Mucosa of rectum (tissue), 2 donors: ENCODE results near the gene KIF5C.
"Not testable (repeated sequence)": the region's sequence is repeated elsewhere in the genome, so short reads cannot be mapped to it uniquely, and the experiment has no call there.

Source experiments
- H3K27ac ChIP-seq, 2 donors: one replicate each; pipeline ENCODE4 v1.7.0; 2013; ENCODE audit warnings: inconsistent platforms in 2 of 2, low read depth in 2 of 2, low read length in 2 of 2
- H3K27me3 ChIP-seq, 2 donors: one replicate each; pipeline ENCODE4 v1.7.0; 2013; ENCODE audit warnings: low read length in 2 of 2; ENCODE audit not compliant: control insufficient read depth in 2 of 2, insufficient read depth in 2 of 2
- H3K36me3 ChIP-seq, 2 donors: one replicate each; pipeline ENCODE4 v1.7.0; 2013; ENCODE audit warnings: low read length in 2 of 2; ENCODE audit not compliant: control insufficient read depth in 2 of 2, insufficient read depth in 2 of 2
- H3K4me1 ChIP-seq, 2 donors: one replicate each; pipeline ENCODE4 v1.7.0; 2013; ENCODE audit warnings: low read length in 2 of 2, mild to moderate bottlenecking in 1 of 2; ENCODE audit not compliant: control insufficient read depth in 2 of 2, insufficient read depth in 2 of 2
- H3K4me3 ChIP-seq, 2 donors: one replicate each; pipeline ENCODE4 v1.7.0; 2013; ENCODE audit warnings: low read length in 2 of 2
- H3K9ac ChIP-seq, 2 donors: one replicate each; pipeline ENCODE4 v1.7.0; 2013; ENCODE audit warnings: low read length in 2 of 2, low read depth in 1 of 2, mild to moderate bottlenecking in 1 of 2
- H3K9me3 ChIP-seq, 2 donors: one replicate each; pipeline ENCODE4 v1.7.0; 2013; ENCODE audit warnings: low read length in 2 of 2; ENCODE audit not compliant: control insufficient read depth in 2 of 2
- donor health status: healthy.
- donor health status: Normal muscosa, but diverticular disease.

The KIF5C gene

GRCh38 chr2:148874868-148875341 is at the start of gene KIF5C:
Gene KIF5C (plus strand): TSS chr2:148875227. CDS start chr2:148875618, 391 bp downstream.
- peaks cover 3 to 7% of the 10 kb centered on the region in 2 donors for H3K4me1 ChIP-seq
- no peaks in the 10 kb centered on the region for H3K9me3 ChIP-seq
- H3K36me3 ChIP-seq: no peaks in the 10 kb centered on the region
- H3K27me3 ChIP-seq: peaks cover 14 to 22% of the 10 kb centered on the region in 2 donors
- peak within 1 kb of the TSS in 1 of 2 donors; percentile 41 for H3K4me3 ChIP-seq
- H3K27ac ChIP-seq: no peak within 1 kb of the TSS
- no peak within 1 kb of the TSS for H3K9ac ChIP-seq

- Histone ChIP-seq H3K9ac (no peak overlapping the region), H3K27me3 (no peaks in the 10 kb centered on the region), H3K27ac (no peak overlapping the region), H3K9me3 (no peaks in the 10 kb centered on the region), H3K36me3 (no peaks in the 10 kb centered on the region), H3K4me3 (no peak overlapping the region), H3K4me1 (no peaks in the 10 kb centered on the region)
These were observed 48.2 kb upstream of the KIF5C start for GRCh38 chr2:148826791-148827190.

GRCh38 chr2:148828941-148829340 is 46.1 kb upstream of the KIF5C start:
- H3K27ac ChIP-seq: no peak overlapping the region
- no peaks in the 10 kb centered on the region for H3K9me3 ChIP-seq
- H3K27me3 ChIP-seq: no peaks in the 10 kb centered on the region
- H3K36me3 ChIP-seq: no peaks in the 10 kb centered on the region
- H3K4me1 ChIP-seq: no peaks in the 10 kb centered on the region
- H3K4me3 ChIP-seq: no peak overlapping the region
- H3K9ac ChIP-seq: no peak overlapping the region

GRCh38 chr2:148829618-148830017 is 45.4 kb upstream of the KIF5C start:
- Histone ChIP-seq H3K9me3 (no peaks in the 10 kb centered on the region), H3K4me3 (no peak overlapping the region), H3K27ac (no peak overlapping the region), H3K4me1 (no peaks in the 10 kb centered on the region), H3K27me3 (no peaks in the 10 kb centered on the region), H3K36me3 (no peaks in the 10 kb centered on the region), H3K9ac (no peak overlapping the region)

GRCh38 chr2:148832637-148833036 is 42.4 kb upstream of the KIF5C start:
- Histone ChIP-seq H3K9me3 (no peaks in the 10 kb centered on the region), H3K9ac (no peak overlapping the region), H3K4me1 (no peaks in the 10 kb centered on the region), H3K36me3 (no peaks in the 10 kb centered on the region), H3K27ac (no peak overlapping the region), H3K27me3 (no peaks in the 10 kb centered on the region), H3K4me3 (no peak overlapping the region)

GRCh38 chr2:148842050-148842449 is 33.0 kb upstream of the KIF5C start:
- Histone ChIP-seq H3K9ac (no peak overlapping the region), H3K9me3 (no peaks in the 10 kb centered on the region), H3K4me1 (no peaks in the 10 kb centered on the region)

GRCh38 chr2:148848146-148848545 is 26.9 kb upstream of the KIF5C start:
- no peaks in the 10 kb centered on the region for H3K4me1 ChIP-seq
- H3K9ac ChIP-seq: no peak overlapping the region
- H3K27ac ChIP-seq: no peak overlapping the region
- no peaks in the 10 kb centered on the region for H3K27me3 ChIP-seq
- H3K4me3 ChIP-seq: no peak overlapping the region
- no peaks in the 10 kb centered on the region for H3K36me3 ChIP-seq
- H3K9me3 ChIP-seq: peaks cover 0 to 3% of the 10 kb centered on the region in 2 donors

More at GRCh38 chr2:148842050-148842449, 33.0 kb upstream of the KIF5C start:
- Histone ChIP-seq H3K4me3 (no peak overlapping the region), H3K27me3 (no peaks in the 10 kb centered on the region), H3K27ac (no peak overlapping the region), H3K36me3 (no peaks in the 10 kb centered on the region)

GRCh38 chr2:148853458-148853857 is 21.6 kb upstream of the KIF5C start:
- no peak overlapping the region for H3K4me3 ChIP-seq
- H3K9me3 ChIP-seq: peaks cover 0 to 3% of the 10 kb centered on the region in 2 donors
- H3K27ac ChIP-seq: no peak overlapping the region
- H3K4me1 ChIP-seq: no peaks in the 10 kb centered on the region
- no peaks in the 10 kb centered on the region for H3K36me3 ChIP-seq
- no peak overlapping the region for H3K9ac ChIP-seq
- no peaks in the 10 kb centered on the region for H3K27me3 ChIP-seq

- H3K27ac ChIP-seq: no peak overlapping the region
- H3K9ac ChIP-seq: no peak overlapping the region
- no peak overlapping the region for H3K4me3 ChIP-seq
- H3K4me1 ChIP-seq: no peaks in the 10 kb centered on the region
- H3K9me3 ChIP-seq: no peaks in the 10 kb centered on the region
- H3K27me3 ChIP-seq: no peaks in the 10 kb centered on the region
- no peaks in the 10 kb centered on the region for H3K36me3 ChIP-seq
These were observed 15.0 kb upstream of the KIF5C start for GRCh38 chr2:148860037-148860436.

- no peaks in the 10 kb centered on the region for H3K27me3 ChIP-seq
- no peaks in the 10 kb centered on the region for H3K36me3 ChIP-seq
- no peak overlapping the region for H3K27ac ChIP-seq
- H3K4me3 ChIP-seq: no peak overlapping the region
- H3K9me3 ChIP-seq: no peaks in the 10 kb centered on the region
- no peak overlapping the region for H3K9ac ChIP-seq
- H3K4me1 ChIP-seq: no peaks in the 10 kb centered on the region
These were observed 13.7 kb upstream of the KIF5C start for GRCh38 chr2:148861367-148861766.

- not testable (repeated sequence) for H3K4me1 ChIP-seq, H3K27ac ChIP-seq, H3K9me3 ChIP-seq, H3K27me3 ChIP-seq, H3K4me3 ChIP-seq, H3K36me3 ChIP-seq, H3K9ac ChIP-seq
These were observed 12.5 kb upstream of the KIF5C start for GRCh38 chr2:148862478-148862877.
